H1 (cell line): Measurements from ENCODE around the gene KRT1.

ENCODE experiments used
- POLR2A ChIP-seq, 2 experiments: IDR thresholded peaks; 1 replicate in 1 of 2; 2 replicates in 1 of 2; pipeline ENCODE4 v1.6.1; 2011; ENCODE audit warnings: low read depth in 2 of 2, low read length in 2 of 2, mild to moderate bottlenecking in 2 of 2; ENCODE audit errors: control extremely low read depth in 1 of 2
- RAD21 ChIP-seq, 2 experiments: IDR thresholded peaks in 1 of 2; conservative IDR thresholded peaks in 1 of 2; 2 replicates each; pipeline ENCODE4 v1.6.1; 2011; ENCODE audit warnings: low read depth in 2 of 2, low read length in 2 of 2, improper control_type of control experiment in 1 of 2, inconsistent platforms in 1 of 2, mild to moderate bottlenecking in 1 of 2, moderate library complexity in 1 of 2
- RNF2 ChIP-seq: fragments of 200-900, 300-1000 bp; sonication (generic); IDR thresholded peaks from 2 replicates; pipeline ENCODE4 v1.7.1; 2016; ENCODE audit warnings: borderline replicate concordance, low read depth, mild to moderate bottlenecking, antibody characterized with exemption, low read length; ENCODE audit not compliant: poor library complexity, severe bottlenecking; ENCODE audit errors: missing control alignments
- TF ChIP-seq, protein P1 (sequence below), 3 experiments: IDR thresholded peaks; 1 replicate in 2 of 3; 2 replicates in 1 of 3; pipeline versions ENCODE4 v1.5.1 to v1.6.1; 2011; ENCODE audit warnings: low read length in 3 of 3, mild to moderate bottlenecking in 3 of 3, inconsistent platforms in 2 of 3, low read depth in 1 of 3, moderate library complexity in 1 of 3; ENCODE audit not compliant: insufficient read depth in 1 of 3; ENCODE audit errors: control extremely low read depth in 1 of 3

GRCh38 chr12:52667931-52668330 lies 12.3 kb downstream of the KRT1 start:
- TF ChIP-seq RAD21 (IDR thresholded peaks at IDR 0.05 in 1 of 2, conservative IDR thresholded peaks at IDR 0.05 in 1 of 2; ENCODE audit: low read depth in 2 of 2, low read length in 2 of 2), result no peak
- no peak for TF ChIP-seq RNF2
- TF ChIP-seq, protein P1, sequence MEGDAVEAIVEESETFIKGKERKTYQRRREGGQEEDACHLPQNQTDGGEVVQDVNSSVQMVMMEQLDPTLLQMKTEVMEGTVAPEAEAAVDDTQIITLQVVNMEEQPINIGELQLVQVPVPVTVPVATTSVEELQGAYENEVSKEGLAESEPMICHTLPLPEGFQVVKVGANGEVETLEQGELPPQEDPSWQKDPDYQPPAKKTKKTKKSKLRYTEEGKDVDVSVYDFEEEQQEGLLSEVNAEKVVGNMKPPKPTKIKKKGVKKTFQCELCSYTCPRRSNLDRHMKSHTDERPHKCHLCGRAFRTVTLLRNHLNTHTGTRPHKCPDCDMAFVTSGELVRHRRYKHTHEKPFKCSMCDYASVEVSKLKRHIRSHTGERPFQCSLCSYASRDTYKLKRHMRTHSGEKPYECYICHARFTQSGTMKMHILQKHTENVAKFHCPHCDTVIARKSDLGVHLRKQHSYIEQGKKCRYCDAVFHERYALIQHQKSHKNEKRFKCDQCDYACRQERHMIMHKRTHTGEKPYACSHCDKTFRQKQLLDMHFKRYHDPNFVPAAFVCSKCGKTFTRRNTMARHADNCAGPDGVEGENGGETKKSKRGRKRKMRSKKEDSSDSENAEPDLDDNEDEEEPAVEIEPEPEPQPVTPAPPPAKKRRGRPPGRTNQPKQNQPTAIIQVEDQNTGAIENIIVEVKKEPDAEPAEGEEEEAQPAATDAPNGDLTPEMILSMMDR (IDR thresholded peaks at IDR 0.05; ENCODE audit: control extremely low read depth in 1 of 3, insufficient read depth in 1 of 3, low read depth in 1 of 3, low read length in 3 of 3), result no peak
- TF ChIP-seq POLR2A (IDR thresholded peaks at IDR 0.05; ENCODE audit: control extremely low read depth in 1 of 2, low read depth in 2 of 2, low read length in 2 of 2), result no peak
